GM21717 (cell line): ENCODE measurements around the gene PLEKHG3.

Experiments
- ATAC-seq: cut with Tn5 transposase; IDR thresholded peaks from one replicate; pipeline ENCODE4 v1.9.1; 2021; ENCODE audit warnings: mild to moderate bottlenecking, moderate library complexity; ENCODE audit not compliant: unreplicated experiment

PLEKHG3 gene

GRCh38 chr14:64725879-64726584 lies 21.8 kb downstream of the PLEKHG3 start:
- ATAC-seq: no peak

- no peak for ATAC-seq
Measured at GRCh38 chr14:64726585-64726890, 22.3 kb downstream of the PLEKHG3 start.

GRCh38 chr14:64727551-64728071 lies 23.4 kb downstream of the PLEKHG3 start:
- no peak for ATAC-seq

- ATAC-seq: no peak
Measured at GRCh38 chr14:64728106-64728505, 23.9 kb downstream of the PLEKHG3 start.

GRCh38 chr14:64728856-64729255 lies 24.6 kb downstream of the PLEKHG3 start:
- no peak for ATAC-seq

- ATAC-seq: no peak
Measured at GRCh38 chr14:64729386-64730060, 25.3 kb downstream of the PLEKHG3 start.

- no peak for ATAC-seq
Measured at GRCh38 chr14:64730061-64730440, 25.8 kb downstream of the PLEKHG3 start.

- no peak for ATAC-seq
Measured at GRCh38 chr14:64730681-64731080, 26.5 kb downstream of the PLEKHG3 start.

- no peak for ATAC-seq
Measured at GRCh38 chr14:64731141-64731581, 26.9 kb downstream of the PLEKHG3 start.

GRCh38 chr14:64732066-64732465 lies 27.8 kb downstream of the PLEKHG3 start:
- ATAC-seq: no peak

- ATAC-seq: no peak
Measured at GRCh38 chr14:64732536-64733120, 28.4 kb downstream of the PLEKHG3 start.

GRCh38 chr14:64733321-64733720 lies 29.1 kb downstream of the PLEKHG3 start:
- no peak for ATAC-seq

- ATAC-seq: no peak
Measured at GRCh38 chr14:64733899-64734298, 29.7 kb downstream of the PLEKHG3 start.

GRCh38 chr14:64734990-64735389 lies 30.8 kb downstream of the PLEKHG3 start:
- no peak for ATAC-seq

GRCh38 chr14:64736271-64737169 lies 32.3 kb downstream of the PLEKHG3 start:
- ATAC-seq: no peak

- no peak for ATAC-seq
Measured at GRCh38 chr14:64737391-64738280, 33.4 kb downstream of the PLEKHG3 start.

GRCh38 chr14:64738281-64738804 lies 34.1 kb downstream of the PLEKHG3 start:
- no peak for ATAC-seq

- ATAC-seq: no peak
Measured at GRCh38 chr14:64741200-64741599, 37.0 kb downstream of the PLEKHG3 start.

- no peak for ATAC-seq
Measured at GRCh38 chr14:64741961-64742360, 37.7 kb downstream of the PLEKHG3 start.

GRCh38 chr14:64743061-64743460 lies 38.8 kb downstream of the PLEKHG3 start:
- no peak for ATAC-seq
